ENCODE data around the gene ABCA4. TPM values are rescaled to one million over a fixed set of nuclear protein-coding genes. Genes with fewer than 3 reads are reported as not detected.

The ABCA4 gene
- total RNA-seq, 4 donors from 2014 or later = 0.18 to 0.57 TPM; not detected in 2

DNA sequence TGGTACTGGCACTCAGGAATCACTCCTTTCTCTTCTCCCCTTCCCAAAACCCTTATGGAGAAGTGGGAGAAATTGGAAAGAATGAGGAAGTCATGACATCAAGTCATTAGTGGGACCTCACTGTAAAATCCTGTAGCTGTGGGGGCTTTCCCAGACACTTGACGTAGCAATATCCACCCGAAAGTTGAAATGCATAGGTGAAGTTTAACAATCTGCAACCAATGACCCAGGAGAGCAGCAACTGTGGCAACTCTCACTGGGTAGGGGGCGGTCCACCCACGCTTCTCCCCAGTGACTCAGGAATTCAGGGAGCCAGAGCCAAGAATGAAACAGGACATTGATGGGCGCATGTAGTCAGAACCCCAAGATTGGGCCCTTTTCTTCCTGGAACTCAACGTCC, 27.0 kb downstream of the ABCA4 start:
- Histone ChIP-seq H3K27me3 (no peaks in the 10 kb centered on the region), H3K27ac (peak overlapping the region; percentile 67 to 91 (median 84)), H3K36me3 (no peaks in the 10 kb centered on the region), H3K4me1 (peaks cover 0 to 58% (median 31%) of the 10 kb centered on the region in 3 donors), H3K4me3 (peak overlapping the region in 1 of 4 donors; percentile 36), H3K9me3 (no peaks in the 10 kb centered on the region)
- TF ChIP-seq POLR2A (IDR thresholded peaks at IDR 0.05) = no peak
- TF ChIP-seq, protein P1, sequence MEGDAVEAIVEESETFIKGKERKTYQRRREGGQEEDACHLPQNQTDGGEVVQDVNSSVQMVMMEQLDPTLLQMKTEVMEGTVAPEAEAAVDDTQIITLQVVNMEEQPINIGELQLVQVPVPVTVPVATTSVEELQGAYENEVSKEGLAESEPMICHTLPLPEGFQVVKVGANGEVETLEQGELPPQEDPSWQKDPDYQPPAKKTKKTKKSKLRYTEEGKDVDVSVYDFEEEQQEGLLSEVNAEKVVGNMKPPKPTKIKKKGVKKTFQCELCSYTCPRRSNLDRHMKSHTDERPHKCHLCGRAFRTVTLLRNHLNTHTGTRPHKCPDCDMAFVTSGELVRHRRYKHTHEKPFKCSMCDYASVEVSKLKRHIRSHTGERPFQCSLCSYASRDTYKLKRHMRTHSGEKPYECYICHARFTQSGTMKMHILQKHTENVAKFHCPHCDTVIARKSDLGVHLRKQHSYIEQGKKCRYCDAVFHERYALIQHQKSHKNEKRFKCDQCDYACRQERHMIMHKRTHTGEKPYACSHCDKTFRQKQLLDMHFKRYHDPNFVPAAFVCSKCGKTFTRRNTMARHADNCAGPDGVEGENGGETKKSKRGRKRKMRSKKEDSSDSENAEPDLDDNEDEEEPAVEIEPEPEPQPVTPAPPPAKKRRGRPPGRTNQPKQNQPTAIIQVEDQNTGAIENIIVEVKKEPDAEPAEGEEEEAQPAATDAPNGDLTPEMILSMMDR (IDR thresholded peaks at IDR 0.05) = no peak
- intact Hi-C loops (cut with DNase I) = no loop called here
- 46 to 71% methylated on average over 4 to 5 of the region's 6 CpGs for WGBS, 2 donors
- no peak for DNase-seq

DNA sequence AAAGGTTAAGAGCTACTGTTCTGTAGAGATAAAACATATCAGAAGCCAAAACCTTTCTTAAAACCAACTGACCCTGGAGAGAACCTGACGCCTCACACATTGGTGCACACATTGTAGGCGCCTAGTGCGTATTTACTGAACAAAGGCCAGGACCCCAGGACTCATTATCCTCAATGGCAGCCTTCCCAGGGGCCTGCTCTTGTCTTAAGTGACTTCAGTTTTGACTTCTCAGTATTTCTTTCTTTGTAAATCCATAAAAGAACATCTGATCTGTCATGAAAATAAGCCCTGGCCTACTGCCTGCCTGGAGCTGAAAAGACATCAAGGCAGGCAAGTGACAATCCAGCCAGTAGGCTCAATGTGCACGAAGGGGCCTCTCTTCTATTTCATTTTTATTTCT, 27.6 kb downstream of the ABCA4 start:
- no peaks in the 10 kb centered on the region for H3K36me3 ChIP-seq
- no peak for DNase-seq
- TF ChIP-seq, protein P1 (IDR thresholded peaks at IDR 0.05) = no peak
- TF ChIP-seq POLR2A (IDR thresholded peaks at IDR 0.05) = no peak
- H3K27me3 ChIP-seq = no peaks in the 10 kb centered on the region
- H3K9me3 ChIP-seq = no peaks in the 10 kb centered on the region
- peak overlapping the region; percentile 67 to 91 (median 84) for H3K27ac ChIP-seq
- H3K4me1 ChIP-seq = peaks cover 0 to 58% (median 31%) of the 10 kb centered on the region in 3 donors
- H3K4me3 ChIP-seq = no peak overlapping the region
- intact Hi-C loops (cut with DNase I) = no loop called here
- WGBS, 2 donors = 73 to 82% methylated on average over 4 of the region's 4 CpGs

DNA sequence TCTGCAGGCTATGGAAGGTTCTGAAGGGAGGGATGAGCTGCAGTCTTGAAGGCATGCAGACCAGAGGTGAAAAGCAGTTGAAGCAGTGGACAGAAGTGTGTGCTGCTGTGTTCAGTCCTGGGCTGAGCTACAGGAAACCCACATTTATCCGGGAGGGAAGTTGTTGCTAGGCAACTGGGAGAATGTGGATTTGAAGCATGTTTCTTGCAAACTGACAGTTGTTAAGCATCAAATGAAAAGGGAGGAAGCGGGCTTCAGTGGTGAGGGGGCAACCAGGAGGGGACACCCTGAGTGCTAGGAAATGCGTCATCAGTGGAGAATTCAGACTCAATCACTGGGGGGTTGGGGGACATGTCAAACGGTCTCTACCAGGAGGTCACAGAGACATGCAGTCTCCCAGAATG, 28.7 kb downstream of the ABCA4 start:
- no peak for TF ChIP-seq POLR2A (IDR thresholded peaks at IDR 0.05)
- TF ChIP-seq, protein P1 (IDR thresholded peaks at IDR 0.05) = no peak
- 59 to 84% methylated on average over 4 of the region's 4 CpGs for WGBS, 2 donors
- intact Hi-C loops (cut with DNase I) = no loop called here
- Histone ChIP-seq H3K27me3 (no peaks in the 10 kb centered on the region), H3K4me1 (peaks cover 0 to 56% (median 29%) of the 10 kb centered on the region in 3 donors), H3K27ac (peak overlapping the region; percentile 7 to 91 (median 84)), H3K4me3 (no peak overlapping the region), H3K36me3 (no peaks in the 10 kb centered on the region), H3K9me3 (no peaks in the 10 kb centered on the region)
- DNase-seq = no peak

DNA sequence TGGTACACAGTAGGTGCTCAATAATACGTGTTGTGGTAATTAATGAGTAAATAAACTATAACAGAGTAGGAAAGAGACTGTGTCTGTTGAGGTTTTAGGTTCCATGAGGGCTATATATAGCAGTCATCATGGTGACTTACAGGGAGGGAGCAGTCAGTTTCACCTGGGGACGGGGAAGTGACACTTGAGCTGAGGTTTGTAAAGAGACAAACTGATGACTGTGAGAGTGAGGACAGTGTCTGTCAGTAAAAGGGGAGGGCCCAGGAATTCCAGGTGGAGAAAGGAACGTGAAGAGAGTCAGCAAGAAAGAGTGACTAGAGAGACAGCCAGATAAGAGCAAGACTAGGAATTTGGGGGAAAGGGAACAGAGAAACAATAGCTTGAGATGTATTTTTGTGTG, 30.2 kb downstream of the ABCA4 start:
- intact Hi-C loops (cut with DNase I) = no loop called here
- TF ChIP-seq, protein P1 (IDR thresholded peaks at IDR 0.05) = no peak
- TF ChIP-seq POLR2A (IDR thresholded peaks at IDR 0.05) = no peak
- Histone ChIP-seq H3K9me3 (no peaks in the 10 kb centered on the region), H3K27ac (peak overlapping the region in 2 of 4 donors; percentile 62 to 86), H3K36me3 (no peaks in the 10 kb centered on the region), H3K4me3 (no peak overlapping the region), H3K4me1 (peaks cover 0 to 41% (median 16%) of the 10 kb centered on the region in 3 donors), H3K27me3 (no peaks in the 10 kb centered on the region)
- no peak for DNase-seq
- WGBS, 2 donors = 72 to 80% methylated on average over 3 of the region's 3 CpGs

DNA sequence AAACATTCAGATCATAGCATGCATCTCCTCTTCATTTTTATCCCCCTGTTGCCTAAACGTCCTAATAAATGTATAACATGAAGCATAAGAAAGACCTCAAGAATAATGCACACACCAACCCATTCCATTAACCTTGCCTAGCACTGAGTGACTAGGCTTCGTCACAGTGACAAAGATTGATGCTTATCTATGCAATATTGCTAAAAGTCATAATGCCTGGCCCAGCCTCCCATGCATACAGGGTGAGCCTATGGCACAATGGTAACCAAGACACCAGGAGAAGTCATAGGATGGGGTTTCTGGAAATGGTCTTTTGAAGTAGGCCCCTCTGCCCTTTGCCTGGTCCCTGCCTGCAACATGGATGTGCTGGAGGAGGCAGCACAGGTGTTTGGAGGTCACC, 33.8 kb downstream of the ABCA4 start:
- no peak overlapping the region for H3K27ac ChIP-seq
- 55 to 83% methylated on average over 2 of the region's 2 CpGs for WGBS, 2 donors

More for the DNA sequence above, 33.8 kb downstream of the ABCA4 start:
- no peaks in the 10 kb centered on the region for H3K9me3 ChIP-seq
- H3K27me3 ChIP-seq = no peaks in the 10 kb centered on the region
- no peak overlapping the region for H3K4me3 ChIP-seq
- DNase-seq = no peak
- peaks cover 0 to 9% (median 0%) of the 10 kb centered on the region in 3 donors for H3K4me1 ChIP-seq
- intact Hi-C loops (cut with DNase I) = no loop called here
- no peaks in the 10 kb centered on the region for H3K36me3 ChIP-seq
- TF ChIP-seq, protein P1 (IDR thresholded peaks at IDR 0.05) = no peak
- TF ChIP-seq POLR2A (IDR thresholded peaks at IDR 0.05) = no peak
